ENCODE results near the gene MRFAP1L1.
A peak's percentile ranks its signal among the peaks of the same experiment; 100 is the strongest.
"Not testable (repeated sequence)": the region's sequence is repeated elsewhere in the genome, so short reads cannot be mapped to it uniquely, and the experiment has no call there.

Gene MRFAP1L1

DNA sequence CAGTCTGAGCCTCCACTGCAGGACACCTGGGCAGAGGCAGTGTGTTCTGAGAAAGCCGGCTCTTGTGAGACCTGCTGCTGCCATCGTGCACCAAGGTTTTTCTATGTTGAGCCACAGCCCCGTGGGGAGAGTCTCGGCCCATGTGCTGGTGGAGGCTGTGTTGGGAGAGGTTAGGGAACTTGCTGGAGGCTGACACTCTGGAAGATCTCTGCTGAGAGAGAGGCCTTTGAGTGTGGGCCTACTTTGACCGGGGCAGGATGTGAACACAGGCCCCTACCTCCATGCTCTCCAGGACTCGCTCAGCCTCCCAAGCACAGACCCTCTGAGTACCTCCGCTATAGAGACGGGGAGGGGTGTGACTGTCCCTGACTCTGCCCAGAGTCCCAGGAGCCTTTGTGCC is 17.3 kb downstream of the MRFAP1L1 start:
- H3K4me3 ChIP-seq (ENCODE audit: low read depth, low read length): no peak overlapping the region

DNA sequence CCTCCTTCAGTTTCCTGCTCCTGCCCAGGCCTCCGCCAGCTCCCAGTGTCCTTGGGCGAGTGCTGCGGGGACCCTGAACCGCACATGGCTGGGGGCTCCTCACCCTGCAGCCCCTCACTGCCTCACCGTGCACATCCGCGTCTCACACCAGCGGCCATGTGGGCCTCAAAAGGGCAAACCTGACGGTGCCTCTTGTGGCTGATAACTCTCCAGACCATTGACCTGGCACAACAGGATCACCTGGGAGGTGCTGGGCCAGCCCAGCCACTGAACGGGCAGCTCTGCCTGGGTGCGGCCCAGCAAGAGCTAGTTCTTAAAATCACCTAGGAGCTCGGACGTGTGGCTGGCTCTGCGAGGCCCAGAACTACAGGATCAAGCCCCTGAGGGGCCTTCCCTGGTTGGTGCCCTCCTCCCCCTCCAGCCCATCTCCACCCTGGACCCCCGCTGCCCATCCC is 20.1 kb downstream of the MRFAP1L1 start:
- H3K4me3 ChIP-seq (ENCODE audit: low read depth, low read length): no peak overlapping the region

- H3K4me3 ChIP-seq (ENCODE audit: low read depth, low read length): no peak overlapping the region
Observed at GRCh38 chr4:6688879-6689505, 20.7 kb downstream of the MRFAP1L1 start.

DNA sequence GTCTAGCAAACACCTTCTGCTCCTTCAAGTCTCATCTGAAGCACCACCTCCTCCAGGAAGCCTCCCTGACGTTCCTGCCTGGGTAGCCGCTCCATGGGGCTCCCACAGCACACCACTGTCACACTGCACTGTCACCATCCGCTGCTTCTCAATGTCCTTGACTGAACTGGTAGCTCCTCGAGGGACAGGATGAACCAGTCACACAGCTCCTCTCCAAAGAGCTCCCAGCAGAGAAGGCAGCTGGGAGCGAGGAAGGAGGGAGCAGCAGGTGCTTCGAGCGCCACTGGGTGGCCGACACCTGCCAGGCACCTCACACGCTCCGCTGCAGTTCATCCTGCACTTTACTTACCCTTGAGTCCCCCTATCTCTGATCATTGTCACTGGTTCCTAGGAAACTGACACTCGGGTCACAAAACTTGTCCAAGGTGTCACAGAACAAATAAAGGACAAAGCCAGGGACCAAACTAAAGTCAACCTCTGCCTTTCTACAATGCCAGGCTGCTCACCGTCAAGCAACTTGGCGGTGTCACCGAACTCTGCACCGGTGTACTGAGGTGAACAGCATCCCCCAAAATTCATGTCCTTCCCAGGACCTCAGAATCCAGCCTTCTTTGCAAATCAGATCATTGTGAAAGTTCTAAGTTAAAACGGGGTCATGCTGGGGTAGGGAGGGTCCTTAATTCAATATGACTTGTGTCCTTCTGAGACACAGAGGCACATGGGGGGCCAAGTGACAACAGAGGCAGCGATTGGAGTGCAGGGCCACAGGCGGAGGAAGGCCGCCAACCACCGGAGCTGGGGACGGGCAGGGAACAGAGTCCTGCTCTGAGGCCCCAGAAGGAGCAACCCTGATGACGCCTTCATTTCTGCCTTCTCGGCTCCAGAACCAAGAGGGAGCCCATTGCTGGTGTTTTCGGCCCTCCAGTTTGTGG is 21.5 kb downstream of the MRFAP1L1 start:
- no peak overlapping the region for H3K4me3 ChIP-seq (ENCODE audit: low read depth, low read length)

DNA sequence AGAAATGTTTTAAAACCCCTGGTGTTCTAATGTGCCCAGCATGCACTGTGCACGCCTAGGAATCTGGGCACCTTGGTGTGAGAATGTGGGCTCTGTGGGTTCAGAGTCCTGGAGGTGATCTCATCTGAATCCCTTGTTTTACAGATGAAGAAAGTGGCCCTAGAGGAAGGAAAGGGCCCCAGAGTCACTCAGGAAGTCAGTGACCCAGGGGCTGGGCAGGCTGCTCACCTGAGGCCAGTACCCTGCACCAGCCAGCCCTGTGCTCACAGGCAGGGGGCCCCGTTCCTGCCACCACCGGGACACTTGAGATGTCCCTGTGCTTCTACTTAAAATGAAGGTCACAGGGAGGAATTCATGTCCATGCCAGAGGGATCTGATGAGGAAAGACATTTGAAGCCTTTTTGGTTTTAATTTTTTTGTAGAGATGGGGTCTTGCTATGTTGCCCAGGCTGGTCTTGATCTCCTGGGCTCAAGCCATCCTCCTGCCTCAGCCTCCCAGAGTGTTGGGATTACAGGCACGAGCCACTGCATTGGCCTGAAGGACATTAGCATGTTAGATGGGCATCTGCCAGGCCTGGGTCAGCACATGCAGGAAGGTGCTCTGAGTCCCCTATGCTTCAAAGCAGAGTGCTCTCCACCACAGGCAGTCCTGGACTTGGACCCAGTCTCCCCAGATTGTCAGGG is 23.4 kb downstream of the MRFAP1L1 start:
- H3K4me3 ChIP-seq (ENCODE audit: low read depth, low read length): no peak overlapping the region

GRCh38 chr4:6684656-6685055 is 25.0 kb downstream of the MRFAP1L1 start:
- no peak overlapping the region for H3K4me3 ChIP-seq (ENCODE audit: low read depth, low read length)

GRCh38 chr4:6682862-6683590 is 26.6 kb downstream of the MRFAP1L1 start:
- H3K4me3 ChIP-seq (ENCODE audit: low read depth, low read length): no peak overlapping the region

DNA sequence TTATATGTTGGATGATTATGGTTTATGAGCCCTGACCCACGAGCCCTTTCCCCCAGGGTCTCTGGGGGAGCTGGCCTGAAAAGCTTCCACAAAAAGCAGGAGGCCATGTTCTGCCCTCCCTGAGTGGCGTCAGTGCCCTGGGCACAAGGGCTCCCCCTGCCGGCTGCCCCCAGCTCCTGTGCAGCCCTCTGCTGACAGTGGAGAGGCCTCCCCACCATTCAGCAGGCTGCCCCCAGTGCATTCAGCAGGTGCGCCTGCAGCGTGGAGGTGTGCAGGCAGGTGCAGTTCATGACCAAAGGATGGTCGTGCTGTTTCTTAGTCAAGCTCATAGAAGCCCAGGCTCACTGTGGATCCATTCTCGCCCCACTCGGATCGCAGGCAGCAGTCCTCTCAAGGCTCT is 28.5 kb downstream of the MRFAP1L1 start:
- no peak overlapping the region for H3K4me3 ChIP-seq (ENCODE audit: low read depth, low read length)

- no peak overlapping the region for H3K4me3 ChIP-seq (ENCODE audit: low read depth, low read length)
Observed at GRCh38 chr4:6680372-6681034, 29.2 kb downstream of the MRFAP1L1 start.

GRCh38 chr4:6676722-6677558 is 32.7 kb downstream of the MRFAP1L1 start:
- H3K4me3 ChIP-seq (ENCODE audit: low read depth, low read length): no peak overlapping the region

DNA sequence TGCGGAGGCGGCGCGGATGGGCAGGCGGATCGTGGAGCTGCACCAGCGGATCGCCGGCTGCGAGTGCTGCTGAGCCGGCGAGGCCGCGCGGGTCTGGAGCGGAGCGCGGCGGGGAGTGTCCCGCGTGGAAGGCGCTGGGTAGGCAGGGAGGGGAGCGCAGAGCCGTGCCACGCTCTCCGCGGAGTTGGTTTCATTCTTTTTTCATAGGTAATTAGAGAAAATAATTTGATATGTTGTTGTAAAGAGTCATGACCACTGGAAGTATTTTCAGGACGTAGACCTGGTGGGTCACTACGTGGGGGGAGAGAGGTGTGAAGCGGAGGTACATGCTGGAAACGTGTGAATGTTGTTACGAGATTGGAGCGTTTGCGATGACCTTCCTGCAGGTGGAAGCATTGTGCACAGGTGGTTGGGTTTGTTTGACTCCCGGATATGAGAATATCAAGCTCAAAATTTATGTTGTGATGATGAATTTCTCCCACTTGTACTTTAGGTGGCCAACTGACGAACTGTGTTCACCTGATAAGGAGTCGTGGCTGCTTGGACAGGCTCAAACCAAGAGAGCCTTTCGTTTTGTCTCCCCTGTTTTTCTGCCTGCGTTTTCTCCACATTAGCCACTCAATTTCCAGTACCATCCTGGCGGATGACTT is 35.0 kb downstream of the MRFAP1L1 start:
- H3K4me3 ChIP-seq (ENCODE audit: low read depth, low read length): peak overlapping the region; percentile 74

- H3K4me3 ChIP-seq (ENCODE audit: low read depth, low read length): peak overlapping the region; percentile 74
Observed at GRCh38 chr4:6673660-6674499, 35.8 kb downstream of the MRFAP1L1 start.

GRCh38 chr4:6673191-6673659 is 36.4 kb downstream of the MRFAP1L1 start:
- peak overlapping the region; percentile 74 for H3K4me3 ChIP-seq (ENCODE audit: low read depth, low read length)

GRCh38 chr4:6672541-6673190 is 37.0 kb downstream of the MRFAP1L1 start:
- not testable (repeated sequence) for H3K4me3 ChIP-seq (ENCODE audit: low read depth, low read length)

GRCh38 chr4:6672131-6672530 is 37.5 kb downstream of the MRFAP1L1 start:
- no peak overlapping the region for H3K4me3 ChIP-seq (ENCODE audit: low read depth, low read length)

GRCh38 chr4:6671648-6672047 is 38.0 kb downstream of the MRFAP1L1 start:
- H3K4me3 ChIP-seq (ENCODE audit: low read depth, low read length): no peak overlapping the region

- H3K4me3 ChIP-seq (ENCODE audit: low read depth, low read length): no peak overlapping the region
Observed at GRCh38 chr4:6668391-6668790, 41.3 kb downstream of the MRFAP1L1 start.

DNA sequence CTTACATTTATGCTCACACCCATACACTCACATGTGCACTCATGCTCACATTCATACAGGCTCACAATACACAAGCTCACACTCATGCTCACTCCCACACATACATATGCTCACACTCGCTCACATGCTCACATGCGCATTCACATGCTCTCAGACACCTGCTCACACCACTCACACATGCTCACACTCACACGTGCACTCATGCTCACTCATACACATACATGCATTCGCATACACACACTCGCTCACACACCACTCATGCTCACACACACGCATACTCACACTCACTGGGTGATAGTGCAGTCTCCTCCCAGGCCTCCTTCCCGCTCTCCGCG is 44.4 kb downstream of the MRFAP1L1 start:
- H3K4me3 ChIP-seq (ENCODE audit: low read depth, low read length): no peak overlapping the region

Data from iPS-11a (cell line).